Mucosa of descending colon (tissue), 3 donors: Measurements from ENCODE around the gene PROZ. TPM values are rescaled to one million over a fixed set of nuclear protein-coding genes. Genes with fewer than 3 reads are reported as not detected.

ENCODE experiments used
- ATAC-seq: fragments of 200-7000 bp; cut with Tn5 transposase; one replicate; pipeline ENCODE4 v1.9.1; 2020; ENCODE audit warnings: mild to moderate bottlenecking, moderate library complexity
- DNase-seq, 3 donors: peaks; one replicate each; pipeline ENCODE4 v3.0.0-alpha.2; 2020
- H3K36me3 ChIP-seq: fragments of 200-600 bp; one replicate; pipeline ENCODE4 v1.8.0; 2021; ENCODE audit warnings: low read depth, mild to moderate bottlenecking
- H3K4me1 ChIP-seq: fragments of 200-600 bp; one replicate; pipeline ENCODE4 v1.8.0; 2021; ENCODE audit warnings: low read depth, mild to moderate bottlenecking
- H3K4me3 ChIP-seq: fragments of 200-600 bp; one replicate; pipeline ENCODE4 v1.8.0; 2021; ENCODE audit warnings: mild to moderate bottlenecking
- H3K9me3 ChIP-seq: fragments of 200-600 bp; one replicate; pipeline ENCODE4 v1.8.0; 2021; ENCODE audit warnings: mild to moderate bottlenecking
- CTCF ChIP-seq: fragments of 200-600 bp; IDR thresholded peaks from one replicate; pipeline ENCODE4 v1.8.0; 2022; ENCODE audit warnings: antibody characterized with exemption, mild to moderate bottlenecking
- intact Hi-C, 2 donors: fragments of 100-400 bp; cut with DNase I in 1 of 2; cut with micrococcal nuclease in 1 of 2; formaldehyde crosslinking; loops; one replicate each; pipeline versions ENCODE4 v1.11.0 to v1.11.1; 2022; cut with DNase I, micrococcal nuclease
- total RNA-seq, 3 donors: library from RNA; stranded (reverse); fragmentation: NEBNext Ultra II Directional in 2 of 3; extraction: Animal tissue kit (Norgen Biotek cat#: 25700) in 2 of 3; gene quantifications; one replicate each; pipeline versions ENCODE4 v1.2.1 to v1.2.4, GENCODE V29; 2021 to 2023
- donor health status: DM: no; HTN: no; CAD: no; lungs with moderate emphysema.
- donor health status: DM: no; HTN: no; CAD: no.
- donor health status: DM: no; HTN: yes; CAD: no.

PROZ gene
- total RNA-seq, 3 donors from 2014 or later: not detected

GRCh38 chr13:113208421-113209335 lies 50.2 kb downstream of the PROZ start, which contains the start of gene PCID2:
TSS of gene PCID2 (minus strand) at chr13:113208669. CDS start at chr13:113208634, 35 bp downstream.
- no peak for TF ChIP-seq CTCF
- H3K4me3 ChIP-seq: peak within 1 kb of the TSS; percentile 93
- H3K9me3 ChIP-seq: no peaks in the 10 kb centered on the region
- DNase-seq (peak; percentile 90 to 94 (median 94)), ATAC-seq (peak; percentile 93)
- no peaks in the 10 kb centered on the region for H3K36me3 ChIP-seq
- intact Hi-C loops: no loop called here
- peaks cover 20% of the 10 kb centered on the region for H3K4me1 ChIP-seq

GRCh38 chr13:113209336-113209758 lies 50.9 kb downstream of the PROZ start, which contains the start of gene CUL4A:
TSS of gene CUL4A (plus strand) at chr13:113209613. CDS start at chr13:113209628, 15 bp downstream.
- no peaks in the 10 kb centered on the region for H3K9me3 ChIP-seq
- H3K4me1 ChIP-seq: peaks cover 20% of the 10 kb centered on the region
- TF ChIP-seq CTCF: no peak
- DNase-seq: peak; percentile 87 to 91 (median 90)
- intact Hi-C loops: no loop called here
- peak; percentile 81 for ATAC-seq
- H3K4me3 ChIP-seq: peak within 1 kb of the TSS; percentile 93
- no peaks in the 10 kb centered on the region for H3K36me3 ChIP-seq

GRCh38 chr13:113209759-113210421 lies 51.4 kb downstream of the PROZ start:
- H3K9me3 ChIP-seq: no peaks in the 10 kb centered on the region
- peak overlapping the region; percentile 93 for H3K4me3 ChIP-seq
- DNase-seq: peak; percentile 72 to 89 (median 82)
- H3K4me1 ChIP-seq: peaks cover 20% of the 10 kb centered on the region
- no peaks in the 10 kb centered on the region for H3K36me3 ChIP-seq
- no peak for TF ChIP-seq CTCF
- ATAC-seq: peak; percentile 57
- intact Hi-C loops: no loop called here

- no peaks in the 10 kb centered on the region for H3K9me3 ChIP-seq
- ATAC-seq: no peak
- no peak overlapping the region for H3K4me3 ChIP-seq
- H3K4me1 ChIP-seq: peaks cover 20% of the 10 kb centered on the region
- no peaks in the 10 kb centered on the region for H3K36me3 ChIP-seq
- no peak for DNase-seq
- intact Hi-C loops: no loop called here
- TF ChIP-seq CTCF: no peak
These were observed 52.4 kb downstream of the PROZ start for GRCh38 chr13:113210833-113211232.

- peaks cover 25% of the 10 kb centered on the region for H3K4me1 ChIP-seq
- H3K9me3 ChIP-seq: no peaks in the 10 kb centered on the region
- TF ChIP-seq CTCF: no peak
- H3K4me3 ChIP-seq: no peak overlapping the region
- H3K36me3 ChIP-seq: no peaks in the 10 kb centered on the region
- intact Hi-C loops: no loop called here
- no peak for ATAC-seq
- DNase-seq: no peak
These were observed 53.3 kb downstream of the PROZ start for GRCh38 chr13:113211774-113212173.
